T-helper 17 cell (primary cell): ENCODE measurements around the gene MFSD2A. TPM values are rescaled to one million over a fixed set of nuclear protein-coding genes. Genes with fewer than 3 reads are reported as not detected.
"Not testable (repeated sequence)": the region's sequence is repeated elsewhere in the genome, so short reads cannot be mapped to it uniquely, and the experiment has no call there.

Experiments used
- ATAC-seq: fragments of 150-1000 bp; cut with Tn5 transposase; 2 replicates; pipeline ENCODE4 v1.10.0; 2021; ENCODE audit warnings: mild to moderate bottlenecking, moderate library complexity
- DNase-seq, 3 donors: peaks; one replicate each; pipeline versions ENCODE4 v3.0.0 to v3.0.0-alpha.2; 2020 to 2021
- H3K9me3 ChIP-seq: one replicate; pipeline ENCODE4 v1.7.0; 2013; ENCODE audit warnings: low read length, mild to moderate bottlenecking; ENCODE audit not compliant: control insufficient read depth, poor library complexity, severe bottlenecking
- H3K27ac Mint-ChIP-seq: one replicate; pipeline ENCODE4 v1.8.0; 2022; ENCODE audit warnings: mild to moderate bottlenecking, moderate library complexity, mixed read lengths
- H3K27me3 Mint-ChIP-seq: one replicate; pipeline ENCODE4 v1.8.0; 2022; ENCODE audit warnings: mixed read lengths
- H3K36me3 Mint-ChIP-seq: one replicate; pipeline ENCODE4 v1.8.0; 2022; ENCODE audit warnings: low read depth, mixed read lengths
- H3K4me1 Mint-ChIP-seq: one replicate; pipeline ENCODE4 v1.8.0; 2022; ENCODE audit warnings: mild to moderate bottlenecking, mixed read lengths
- H3K4me3 Mint-ChIP-seq: one replicate; pipeline ENCODE4 v1.8.0; 2022; ENCODE audit warnings: mild to moderate bottlenecking, moderate library complexity, mixed read lengths
- total RNA-seq, 4 donors: library from RNA in 2 of 4; stranded (reverse) in 2 of 4; gene quantifications; one replicate each; pipeline ENCODE4 v1.2.3 and lab custom pipeline; 2022 to 2026

Gene MFSD2A
- total RNA-seq, 2 donors from 2014 or later, result 4.6 to 5.5 TPM

DNA sequence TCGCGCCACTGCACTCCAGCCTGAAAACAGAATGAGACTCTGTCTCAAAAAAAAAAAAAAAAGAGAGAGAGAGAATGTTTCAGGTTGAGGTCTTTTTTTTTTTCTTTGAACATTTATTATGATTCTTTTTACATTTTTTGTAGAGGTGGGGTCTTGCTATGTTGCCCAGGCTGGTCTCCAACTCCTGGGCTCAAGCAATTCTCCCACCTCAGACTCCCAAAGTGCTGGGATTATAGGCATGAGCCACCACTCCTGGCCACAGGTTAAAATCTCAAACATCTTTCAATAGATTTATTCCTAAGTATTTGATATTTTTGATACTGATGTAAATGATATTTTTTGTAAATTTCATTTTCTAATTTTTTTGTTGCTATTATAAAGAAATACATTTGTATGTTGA, 29.5 kb downstream of the MFSD2A start:
- not testable (repeated sequence) for H3K36me3 Mint-ChIP-seq, H3K27ac Mint-ChIP-seq, DNase-seq, ATAC-seq, H3K4me3 Mint-ChIP-seq, H3K27me3 Mint-ChIP-seq, H3K9me3 ChIP-seq
- H3K4me1 Mint-ChIP-seq, result peaks cover 13% of the 10 kb centered on the region

DNA sequence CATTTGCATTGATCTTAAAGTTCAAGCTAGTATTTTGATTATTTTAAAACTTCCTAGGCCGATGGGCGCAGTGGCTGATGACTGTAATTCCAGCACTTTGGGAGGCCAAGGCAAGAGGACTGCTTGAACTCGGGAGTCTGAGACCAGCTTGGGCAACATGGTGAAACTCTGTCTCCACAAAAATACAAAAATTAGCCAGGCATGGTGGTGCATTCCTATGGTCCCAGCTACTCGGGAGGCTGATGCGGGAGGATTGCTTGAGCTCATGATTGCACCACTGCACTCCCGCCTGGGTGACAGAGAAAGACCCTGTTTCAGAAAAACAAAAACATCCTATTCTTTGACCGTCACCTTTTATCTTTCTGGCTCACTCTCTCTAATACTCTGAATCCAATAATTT, 30.0 kb downstream of the MFSD2A start:
- peaks cover 7% of the 10 kb centered on the region for H3K36me3 Mint-ChIP-seq
- ATAC-seq (no peak), DNase-seq (no peak)
- no peak overlapping the region for H3K4me3 Mint-ChIP-seq
- H3K9me3 ChIP-seq, result no peaks in the 10 kb centered on the region
- H3K27me3 Mint-ChIP-seq, result peaks cover 4% of the 10 kb centered on the region
- no peak overlapping the region for H3K27ac Mint-ChIP-seq
- peaks cover 17% of the 10 kb centered on the region for H3K4me1 Mint-ChIP-seq

DNA sequence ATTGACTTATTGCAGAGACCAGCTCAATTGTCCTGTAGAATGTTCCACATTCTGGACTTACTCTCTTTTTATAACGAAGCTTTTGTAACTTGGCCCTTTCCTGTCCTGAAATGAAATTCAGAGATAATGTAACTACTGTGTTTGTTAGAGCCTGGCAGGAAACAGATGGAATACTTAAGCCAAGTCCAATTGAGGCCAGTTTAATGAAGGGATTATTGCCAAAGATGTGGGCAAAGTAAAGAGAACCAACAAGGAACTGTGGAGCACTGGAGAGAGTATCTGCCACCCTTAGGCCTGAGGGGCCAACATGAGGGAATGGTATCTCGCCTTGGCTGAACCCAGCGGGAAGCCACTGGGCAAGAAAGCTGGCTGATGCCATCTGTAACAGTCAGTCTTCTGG, 32.9 kb downstream of the MFSD2A start:
- DNase-seq, result no peak
- no peak overlapping the region for H3K27ac Mint-ChIP-seq
- H3K4me1 Mint-ChIP-seq, result peaks cover 7% of the 10 kb centered on the region
- ATAC-seq, result no peak
- no peak overlapping the region for H3K4me3 Mint-ChIP-seq
- H3K27me3 Mint-ChIP-seq, result peaks cover 4% of the 10 kb centered on the region
- peaks cover 7% of the 10 kb centered on the region for H3K36me3 Mint-ChIP-seq
- no peaks in the 10 kb centered on the region for H3K9me3 ChIP-seq

DNA sequence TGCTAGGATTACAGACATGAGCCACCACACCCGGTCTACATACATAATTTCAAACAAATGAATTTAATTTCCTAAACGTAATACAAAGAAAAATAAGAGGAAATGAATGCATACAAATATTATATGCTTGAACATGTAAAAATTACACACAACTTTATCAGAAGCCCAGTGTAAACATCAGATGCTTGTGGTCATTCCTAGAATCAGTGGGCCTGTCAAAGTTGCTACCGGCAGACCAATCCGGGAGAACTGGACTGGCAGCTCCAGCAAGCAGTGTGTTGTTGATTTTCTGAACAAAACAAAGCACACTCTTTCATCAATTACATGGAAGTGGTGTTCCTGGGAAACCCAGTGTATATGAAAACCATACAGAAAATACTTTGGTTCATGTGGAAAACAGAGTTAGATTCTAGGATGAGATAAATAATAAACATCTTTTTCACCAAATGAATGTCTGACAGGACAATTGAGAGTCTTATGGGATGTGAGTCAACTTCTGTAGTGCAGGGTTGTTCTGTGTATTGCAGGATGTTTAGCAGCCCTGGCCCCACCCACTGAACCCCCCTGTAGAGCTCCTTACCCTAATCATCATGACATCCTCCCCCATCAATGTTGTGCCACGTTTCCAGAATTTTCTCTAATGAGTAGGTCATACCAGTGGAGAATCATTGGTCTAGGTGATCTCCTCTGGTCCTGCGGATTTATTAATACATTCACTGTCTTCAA, 33.8 kb downstream of the MFSD2A start:
- H3K36me3 Mint-ChIP-seq, result peaks cover 7% of the 10 kb centered on the region
- no peak for ATAC-seq

DNA sequence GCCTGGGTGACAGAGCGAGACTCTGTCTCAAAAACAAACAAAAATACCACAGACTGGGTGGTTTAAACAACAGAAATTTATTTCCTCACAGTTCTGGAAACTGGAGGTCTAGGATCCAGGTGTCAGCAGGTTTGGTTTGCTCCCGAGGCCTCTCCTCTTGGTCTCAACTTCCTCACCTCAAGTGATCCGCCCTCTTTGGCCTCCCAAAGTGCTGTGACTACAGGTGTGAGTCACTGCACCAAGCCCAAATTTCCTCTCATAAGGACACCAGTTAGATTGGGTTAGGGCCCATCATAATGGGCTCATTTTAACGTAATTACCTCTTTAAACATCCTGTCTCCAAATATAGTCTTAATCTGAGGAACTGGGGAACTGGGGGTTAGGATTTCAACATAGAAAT, 35.5 kb downstream of the MFSD2A start:
- DNase-seq (no peak), ATAC-seq (no peak)
- H3K27me3 Mint-ChIP-seq, result peaks cover 2% of the 10 kb centered on the region
- no peak overlapping the region for H3K4me3 Mint-ChIP-seq
- H3K9me3 ChIP-seq, result no peaks in the 10 kb centered on the region
- H3K36me3 Mint-ChIP-seq, result peaks cover 4% of the 10 kb centered on the region
- H3K27ac Mint-ChIP-seq, result no peak overlapping the region
- H3K4me1 Mint-ChIP-seq, result peaks cover 5% of the 10 kb centered on the region

More for the DNA sequence above, 33.8 kb downstream of the MFSD2A start:
- Mint-ChIP-seq H3K27me3 (peaks cover 4% of the 10 kb centered on the region), H3K4me3 (no peak overlapping the region), H3K27ac (no peak overlapping the region), H3K4me1 (peaks cover 7% of the 10 kb centered on the region)
- no peaks in the 10 kb centered on the region for H3K9me3 ChIP-seq
- no peak for DNase-seq

DNA sequence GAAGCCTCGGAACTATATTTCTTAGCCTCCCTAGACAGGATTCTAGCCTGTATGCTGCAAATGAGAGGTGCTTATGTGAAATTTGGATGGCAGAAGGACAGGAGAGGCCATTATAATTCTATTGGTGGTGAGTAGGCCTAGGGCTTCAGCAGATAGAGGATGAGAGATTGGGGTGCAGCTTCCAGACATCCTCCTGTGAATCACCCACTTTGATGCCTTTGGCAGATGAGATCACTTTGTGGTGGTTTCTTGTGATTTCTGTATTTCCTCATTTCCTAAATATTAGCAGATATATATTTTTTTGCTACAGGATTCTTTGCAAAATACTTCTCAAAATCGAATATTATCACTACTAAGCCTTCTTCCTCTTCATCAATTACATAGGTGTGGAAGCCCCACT, 37.3 kb downstream of the MFSD2A start:
- H3K4me3 Mint-ChIP-seq, result no peak overlapping the region
- peaks cover 14% of the 10 kb centered on the region for H3K4me1 Mint-ChIP-seq
- H3K27ac Mint-ChIP-seq, result peak overlapping the region; percentile 56
- H3K9me3 ChIP-seq, result no peaks in the 10 kb centered on the region
- ATAC-seq (no peak), DNase-seq (no peak)
- H3K27me3 Mint-ChIP-seq, result no peaks in the 10 kb centered on the region
- H3K36me3 Mint-ChIP-seq, result peaks cover 4% of the 10 kb centered on the region

DNA sequence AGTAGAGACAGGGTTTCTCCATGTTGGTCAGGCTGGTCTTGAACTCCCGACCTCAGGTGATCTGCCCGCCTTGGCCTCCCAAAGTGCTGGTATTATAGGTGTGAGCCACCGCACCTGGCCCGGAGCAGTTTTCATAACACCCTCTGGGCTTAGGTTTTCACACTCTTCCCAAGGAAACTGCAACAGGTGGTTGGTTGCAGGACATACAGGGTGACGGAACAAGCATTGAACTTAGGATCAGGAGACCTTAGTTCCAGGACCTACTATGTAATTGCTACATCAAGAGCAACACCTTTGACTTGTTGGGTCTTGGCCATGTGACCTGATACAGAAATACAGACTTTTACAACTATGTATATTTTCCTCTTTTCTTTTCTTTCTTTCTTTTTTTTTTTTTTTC, 37.9 kb downstream of the MFSD2A start:
- no peaks in the 10 kb centered on the region for H3K9me3 ChIP-seq
- Mint-ChIP-seq H3K27ac (peak overlapping the region; percentile 56), H3K4me3 (no peak overlapping the region), H3K36me3 (peaks cover 2% of the 10 kb centered on the region), H3K27me3 (no peaks in the 10 kb centered on the region), H3K4me1 (peaks cover 14% of the 10 kb centered on the region)
- ATAC-seq (no peak), DNase-seq (no peak)

DNA sequence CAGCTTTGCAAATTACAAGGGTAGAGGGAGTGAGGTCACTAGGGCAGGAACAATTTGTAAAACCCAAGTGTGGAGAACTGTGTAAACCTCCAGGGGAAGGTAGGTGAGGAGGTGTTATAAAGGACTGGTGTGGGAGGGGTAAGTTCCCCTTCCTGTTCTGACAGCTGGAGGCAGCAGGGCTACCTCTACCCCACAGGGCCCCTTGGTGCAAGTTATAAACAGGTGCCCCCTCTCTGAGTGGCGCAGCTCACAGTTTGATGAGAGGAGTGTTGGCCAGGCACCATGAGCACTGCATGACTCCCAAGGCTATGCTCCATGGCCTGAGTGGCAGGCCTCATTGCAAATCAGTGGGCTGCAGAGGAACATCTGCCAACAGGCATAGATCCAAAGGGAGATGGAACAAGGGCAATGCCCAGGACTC, 41.0 kb downstream of the MFSD2A start:
- H3K36me3 Mint-ChIP-seq, result no peaks in the 10 kb centered on the region
- DNase-seq (no peak), ATAC-seq (peak; percentile 77)
- no peak overlapping the region for H3K4me3 Mint-ChIP-seq
- no peaks in the 10 kb centered on the region for H3K9me3 ChIP-seq
- peaks cover 9% of the 10 kb centered on the region for H3K4me1 Mint-ChIP-seq
- peak overlapping the region; percentile 8 for H3K27ac Mint-ChIP-seq
- H3K27me3 Mint-ChIP-seq, result no peaks in the 10 kb centered on the region

DNA sequence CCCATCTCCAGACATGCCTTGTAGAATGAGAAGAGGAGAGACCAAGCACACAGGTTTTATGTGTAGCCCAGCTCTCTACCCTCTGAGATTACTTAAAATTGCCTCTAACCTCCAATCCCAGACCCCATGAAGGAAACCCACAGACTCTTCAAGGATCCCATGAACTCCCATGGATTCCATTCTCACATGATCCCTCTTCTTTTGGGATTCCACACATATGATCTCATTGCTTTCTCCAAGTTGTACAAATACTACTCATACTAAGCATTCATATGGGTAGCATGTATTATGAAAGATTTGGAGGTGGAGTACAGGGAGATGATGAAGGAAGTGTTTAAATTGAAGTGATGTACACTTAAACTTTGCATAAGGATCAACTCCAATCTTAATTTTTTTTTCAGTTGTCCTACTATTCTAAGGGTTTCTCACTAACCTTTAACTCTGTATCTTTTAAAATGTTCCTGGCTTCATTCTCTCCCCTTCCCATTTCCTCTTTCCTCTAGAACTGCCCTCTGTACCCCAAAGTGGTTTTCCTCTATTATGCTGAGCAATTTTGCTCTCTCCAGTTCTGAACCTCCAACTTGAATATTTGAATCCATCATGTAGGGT, 41.6 kb downstream of the MFSD2A start:
- no peaks in the 10 kb centered on the region for H3K9me3 ChIP-seq
- no peak for DNase-seq
- no peak for ATAC-seq
- no peak overlapping the region for H3K4me3 Mint-ChIP-seq
- no peaks in the 10 kb centered on the region for H3K36me3 Mint-ChIP-seq
- peak overlapping the region; percentile 47 for H3K27ac Mint-ChIP-seq
- no peaks in the 10 kb centered on the region for H3K27me3 Mint-ChIP-seq
- H3K4me1 Mint-ChIP-seq, result peaks cover 11% of the 10 kb centered on the region

DNA sequence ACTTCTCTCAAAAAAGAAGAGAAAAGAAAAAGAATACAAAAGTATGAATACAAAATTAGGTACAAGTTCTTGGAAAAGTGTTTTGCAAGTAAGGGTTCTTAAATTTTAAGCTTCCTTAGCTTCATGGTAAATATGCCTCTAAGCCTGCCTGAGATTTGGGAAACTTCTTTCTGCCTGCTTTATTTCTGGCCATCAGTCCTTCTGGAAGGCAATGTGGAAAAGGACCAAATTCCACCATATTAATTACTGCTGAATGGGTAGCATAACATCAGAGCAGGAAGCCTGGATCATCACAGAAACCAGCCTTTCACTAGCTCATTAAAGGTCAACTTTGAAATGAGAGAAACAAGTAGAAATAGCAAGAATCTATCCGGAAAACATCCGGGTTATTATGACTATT, 46.5 kb downstream of the MFSD2A start:
- Mint-ChIP-seq H3K4me1 (peaks cover 21% of the 10 kb centered on the region), H3K27ac (peak overlapping the region; percentile 54), H3K36me3 (peaks cover 4% of the 10 kb centered on the region), H3K4me3 (peak overlapping the region; percentile 61), H3K27me3 (no peaks in the 10 kb centered on the region)
- DNase-seq (no peak), ATAC-seq (no peak)
- no peaks in the 10 kb centered on the region for H3K9me3 ChIP-seq

DNA sequence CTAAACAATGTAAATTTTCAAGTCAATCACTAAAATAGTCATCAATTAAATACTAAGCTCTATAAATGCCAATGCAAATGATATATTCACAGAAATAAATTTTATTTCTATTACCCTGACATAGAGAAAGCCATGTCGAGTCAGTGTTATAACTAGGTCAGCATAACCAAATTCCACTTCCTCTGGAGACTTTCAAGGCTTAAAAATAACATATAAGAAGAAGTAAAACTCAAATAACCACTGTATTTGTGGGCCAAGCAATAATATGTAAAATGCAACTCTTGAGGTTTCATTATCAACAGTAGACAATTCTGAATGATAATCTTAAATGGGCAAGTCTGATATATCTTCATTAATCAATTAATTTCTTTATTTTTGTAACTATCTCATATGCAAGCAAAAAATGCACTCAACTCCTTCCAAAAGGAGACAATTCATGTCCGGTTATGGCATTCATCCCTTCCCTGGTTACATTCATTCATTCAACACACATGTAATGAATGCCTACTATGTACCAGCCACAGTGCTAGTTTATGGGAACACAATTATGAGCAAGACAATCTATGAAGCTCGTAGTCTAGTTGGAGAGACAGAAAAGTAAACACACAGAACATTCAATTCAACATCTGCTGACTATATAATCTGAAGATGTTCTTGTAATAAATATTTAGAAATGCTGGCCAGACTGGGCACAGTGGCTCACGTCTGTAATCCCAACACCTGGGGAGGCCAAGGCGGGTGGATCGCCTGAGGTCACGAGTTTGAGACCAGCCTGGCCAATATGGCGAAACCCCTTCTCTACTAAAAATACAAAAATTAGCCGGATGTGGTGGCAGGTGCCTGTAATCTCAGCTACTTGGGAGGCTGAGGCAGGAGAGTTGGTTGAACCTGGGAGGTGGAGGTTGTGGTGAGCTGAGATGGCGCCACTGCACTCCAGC, 48.5 kb downstream of the MFSD2A start:
- peaks cover 20% of the 10 kb centered on the region for H3K4me1 Mint-ChIP-seq

DNA sequence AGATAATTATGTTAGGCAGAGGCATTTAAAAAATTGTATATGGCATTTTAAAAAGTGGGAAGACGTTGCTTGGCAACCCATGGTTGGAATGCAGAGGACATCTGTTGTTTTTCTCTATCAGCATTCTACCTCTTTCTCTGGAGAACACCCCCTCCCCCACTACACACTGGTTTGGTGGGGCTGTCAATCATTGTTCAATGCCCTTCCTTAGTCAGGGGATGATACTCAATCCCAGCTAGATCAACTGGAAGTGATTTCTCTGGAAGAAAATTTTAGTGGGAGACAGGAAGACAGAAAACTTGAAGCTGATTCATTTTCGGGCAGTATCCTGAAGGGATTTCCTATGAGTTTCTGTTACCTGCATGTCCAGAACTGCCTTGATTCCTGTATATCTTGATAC, 49.9 kb downstream of the MFSD2A start:
- no peaks in the 10 kb centered on the region for H3K9me3 ChIP-seq
- ATAC-seq (no peak), DNase-seq (no peak)
- Mint-ChIP-seq H3K27ac (no peak overlapping the region), H3K4me3 (no peak overlapping the region), H3K27me3 (no peaks in the 10 kb centered on the region), H3K4me1 (peaks cover 22% of the 10 kb centered on the region), H3K36me3 (peaks cover 4% of the 10 kb centered on the region)

More for the DNA sequence above, 48.5 kb downstream of the MFSD2A start:
- H3K9me3 ChIP-seq, result no peaks in the 10 kb centered on the region
- no peaks in the 10 kb centered on the region for H3K27me3 Mint-ChIP-seq
- H3K36me3 Mint-ChIP-seq, result peaks cover 4% of the 10 kb centered on the region
- DNase-seq, result no peak
- peak overlapping the region; percentile 25 for H3K4me3 Mint-ChIP-seq
- peak overlapping the region; percentile 88 for H3K27ac Mint-ChIP-seq
- ATAC-seq, result peak; percentile 61

DNA sequence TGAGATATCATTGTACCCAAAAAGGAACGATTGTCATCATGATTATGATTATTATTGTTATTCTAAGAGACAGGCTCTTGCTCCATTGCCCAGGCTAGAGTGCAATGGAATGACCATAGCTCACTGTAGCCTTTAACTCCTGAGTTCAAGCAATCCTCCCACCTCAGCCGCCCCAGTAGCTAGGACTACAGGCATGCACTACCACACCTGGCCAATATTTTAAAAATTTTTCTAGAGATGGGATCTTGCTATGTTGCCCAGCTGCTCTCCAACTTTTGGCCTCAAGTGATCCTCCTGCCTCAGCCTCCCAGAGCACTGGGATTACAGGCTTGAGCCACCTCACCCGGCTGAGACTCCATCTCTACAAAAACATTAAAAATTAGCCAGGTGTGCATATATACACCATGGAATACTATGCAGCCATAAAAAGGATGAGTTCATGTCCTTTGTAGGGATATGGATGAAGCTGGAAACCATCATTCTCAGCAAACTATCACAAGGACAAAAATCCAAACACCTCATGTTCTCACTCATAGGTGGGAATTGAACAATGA, 52.6 kb downstream of the MFSD2A start:
- H3K4me1 Mint-ChIP-seq, result peaks cover 13% of the 10 kb centered on the region
- H3K9me3 ChIP-seq, H3K27ac Mint-ChIP-seq, ATAC-seq, DNase-seq, H3K36me3 Mint-ChIP-seq, H3K4me3 Mint-ChIP-seq, H3K27me3 Mint-ChIP-seq: not testable (repeated sequence)
